GM08714 (cell line): Measurements from ENCODE around the gene ASCL1.

Experiments
- H3K4me3 ChIP-seq: fragments of 200-500 bp; sonication (Bioruptor generic); 2 replicates; pipeline ENCODE4 v1.5.1; 2014; ENCODE audit warnings: mild to moderate bottlenecking, low read length, inconsistent platforms
- ZNF274 ChIP-seq: IDR thresholded peaks from 2 replicates; pipeline ENCODE4 v1.6.1; 2012; ENCODE audit warnings: mild to moderate bottlenecking, low read depth, low read length

The ASCL1 gene

DNA sequence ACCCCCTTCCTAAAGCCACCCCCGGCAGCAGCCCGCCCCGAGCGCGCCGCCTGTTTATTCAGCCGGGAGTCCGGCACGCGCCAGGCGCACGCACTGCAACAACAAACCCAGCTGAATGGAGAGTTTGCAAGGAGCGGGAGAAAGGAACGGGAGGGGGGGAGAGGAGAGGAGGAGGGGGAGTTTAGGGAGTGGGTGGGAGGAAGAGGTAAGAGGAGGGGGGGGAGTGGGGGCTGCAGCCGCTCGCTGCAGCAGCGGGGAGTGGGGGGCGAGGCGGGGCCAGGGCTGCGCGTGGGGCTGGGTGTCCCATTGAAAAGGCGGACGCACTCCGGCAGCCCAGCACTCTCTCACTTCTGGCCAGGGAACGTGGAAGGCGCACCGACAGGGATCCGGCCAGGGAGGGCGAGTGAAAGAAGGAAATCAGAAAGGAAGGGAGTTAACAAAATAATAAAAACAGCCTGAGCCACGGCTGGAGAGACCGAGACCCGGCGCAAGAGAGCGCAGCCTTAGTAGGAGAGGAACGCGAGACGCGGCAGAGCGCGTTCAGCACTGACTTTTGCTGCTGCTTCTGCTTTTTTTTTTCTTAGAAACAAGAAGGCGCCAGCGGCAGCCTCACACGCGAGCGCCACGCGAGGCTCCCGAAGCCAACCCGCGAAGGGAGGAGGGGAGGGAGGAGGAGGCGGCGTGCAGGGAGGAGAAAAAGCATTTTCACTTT is at the start of gene ASCL1:
Gene ASCL1 (plus strand): TSS at position 336 of the 712 bp plus-strand sequence. CDS start 571 bp downstream, outside the sequence.
- TF ChIP-seq ZNF274: no peak

DNA sequence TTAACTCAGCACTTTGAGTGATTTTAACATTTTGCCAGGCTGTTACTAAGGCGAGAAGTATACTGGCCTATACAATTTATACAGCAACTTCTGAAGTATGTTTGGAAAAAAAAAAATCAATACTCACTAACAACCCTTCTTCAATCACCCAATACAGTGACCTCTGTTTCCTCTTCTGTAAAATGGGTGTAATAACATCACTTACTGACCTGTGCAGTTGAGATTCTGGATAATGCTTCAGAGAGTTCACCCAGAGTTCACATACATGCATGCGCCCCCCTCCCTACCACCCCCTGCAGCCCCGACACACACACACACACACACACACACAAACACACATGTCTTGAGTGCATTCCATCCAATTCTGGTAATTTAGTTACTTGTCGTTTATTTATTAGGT is 49.6 kb upstream of the ASCL1 start:
- no peak for TF ChIP-seq ZNF274

More for the DNA sequence above, at the start of gene ASCL1:
- peak within 1 kb of the TSS; percentile 76; the same call in 1 of the 2 replicates for H3K4me3 ChIP-seq

DNA sequence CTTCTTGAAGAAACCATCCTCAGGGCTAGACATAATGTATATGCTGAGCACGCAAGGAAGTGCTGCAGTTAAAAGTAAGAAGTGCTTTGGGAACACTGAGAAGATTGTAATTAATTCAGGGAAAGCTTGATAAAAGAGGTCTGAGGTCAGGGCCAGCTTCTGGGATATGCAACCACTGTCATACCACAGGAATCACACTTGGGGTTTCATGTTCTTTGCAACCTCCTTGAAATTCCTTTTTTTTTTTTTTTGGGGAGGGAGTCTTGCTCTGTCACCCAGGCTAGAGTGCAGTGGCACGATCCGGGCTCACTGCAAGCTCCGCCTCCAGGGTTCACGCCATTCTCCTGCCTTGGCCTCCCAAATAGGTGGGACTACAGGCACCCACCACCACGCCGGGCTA is 47.3 kb upstream of the ASCL1 start:
- no peak for TF ChIP-seq ZNF274
- no peak overlapping the region for H3K4me3 ChIP-seq

More for the DNA sequence above, 49.6 kb upstream of the ASCL1 start:
- no peak overlapping the region for H3K4me3 ChIP-seq

DNA sequence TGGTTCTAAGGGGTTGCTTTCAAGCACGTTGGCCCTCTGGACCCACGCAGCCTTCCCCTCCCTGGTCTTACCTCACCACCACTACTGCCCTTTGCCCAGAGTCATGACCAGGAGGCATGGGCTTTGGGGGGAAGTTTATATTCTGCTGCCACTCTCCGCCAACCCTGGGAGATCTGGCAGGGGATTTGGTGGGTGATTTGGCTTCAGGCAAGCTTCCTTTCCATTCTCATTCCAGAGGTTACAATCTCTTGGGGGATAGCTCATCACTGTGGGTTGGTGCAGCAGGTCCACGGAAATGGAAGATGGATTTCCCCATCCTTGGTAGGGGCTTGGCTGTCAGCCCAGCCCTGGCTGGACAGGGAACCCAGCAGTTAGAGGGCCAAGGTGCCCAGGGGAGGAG is 46.7 kb upstream of the ASCL1 start:
- no peak overlapping the region for H3K4me3 ChIP-seq
- TF ChIP-seq ZNF274: no peak

DNA sequence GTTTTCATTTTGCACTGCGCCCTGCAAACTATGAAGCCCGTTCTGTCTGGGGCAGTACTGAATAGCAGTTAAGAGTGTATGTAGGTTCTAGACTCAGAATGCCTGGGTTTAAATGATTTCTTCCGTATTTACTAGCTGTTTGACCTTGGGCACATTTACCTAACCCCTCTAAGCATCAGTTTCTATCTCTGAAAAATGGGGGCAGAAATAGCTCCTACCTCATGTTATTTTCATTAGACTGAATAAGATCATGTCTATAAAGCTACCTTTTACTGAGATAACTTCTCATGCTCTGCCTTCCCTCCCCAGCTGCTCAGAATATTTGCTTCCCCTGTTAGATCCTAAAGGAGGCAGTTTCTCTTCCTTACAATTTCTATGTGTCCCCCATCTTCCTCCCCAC is 46.2 kb upstream of the ASCL1 start:
- no peak overlapping the region for H3K4me3 ChIP-seq
- no peak for TF ChIP-seq ZNF274

DNA sequence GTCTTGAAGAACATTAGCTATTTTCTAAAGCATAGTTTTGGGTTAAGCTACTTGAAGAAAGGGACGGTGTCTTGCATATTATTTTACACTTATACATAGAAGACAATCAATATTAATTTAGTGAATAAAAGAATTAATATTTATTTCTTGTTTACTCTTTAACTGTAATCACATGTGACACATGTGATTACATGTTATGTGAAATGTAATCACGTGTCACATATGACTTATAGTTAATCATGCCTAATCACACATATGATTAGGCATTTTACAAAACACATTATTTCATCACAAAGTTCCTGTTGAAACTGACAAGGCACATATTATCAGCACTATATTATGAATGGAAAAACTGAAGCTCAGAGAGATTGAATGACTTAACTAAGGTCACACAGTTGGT is 45.2 kb upstream of the ASCL1 start:
- no peak overlapping the region for H3K4me3 ChIP-seq
- TF ChIP-seq ZNF274: no peak

DNA sequence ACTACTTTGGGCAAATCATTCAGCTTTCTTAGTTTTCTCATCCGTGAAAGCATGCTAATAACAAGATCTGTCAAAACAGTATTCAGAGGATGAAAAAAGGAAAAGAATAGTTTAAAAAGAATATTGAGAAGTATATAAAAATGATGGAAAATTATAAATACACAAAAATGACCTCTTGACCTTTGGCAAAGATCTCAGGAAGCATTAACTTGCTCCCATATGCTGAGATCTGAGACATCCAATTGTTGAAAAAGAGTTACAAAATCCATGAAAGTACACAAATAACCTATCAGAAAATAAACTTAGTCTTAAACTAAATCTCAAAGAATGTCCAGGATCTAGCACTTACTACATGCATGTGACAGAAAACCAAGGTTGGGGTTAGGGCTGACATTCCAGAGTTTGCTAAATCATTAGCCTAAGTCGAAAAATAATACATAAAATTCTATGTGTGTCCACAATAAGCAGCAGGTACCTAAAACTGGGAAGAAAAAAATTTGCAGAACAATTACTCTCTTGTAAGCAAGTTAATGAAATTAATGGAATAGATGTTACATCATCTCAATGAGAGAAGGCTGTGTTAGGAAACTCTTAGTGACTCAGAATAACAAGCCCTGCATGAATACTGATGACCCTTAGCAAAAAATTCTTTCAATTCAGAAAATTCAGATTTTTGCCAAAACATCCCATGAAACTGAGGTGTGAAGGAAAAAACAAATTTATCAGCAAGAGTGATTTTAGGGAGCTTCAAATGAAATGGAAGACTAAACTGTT is 43.8 kb upstream of the ASCL1 start:
- H3K4me3 ChIP-seq: no peak overlapping the region
- no peak for TF ChIP-seq ZNF274

DNA sequence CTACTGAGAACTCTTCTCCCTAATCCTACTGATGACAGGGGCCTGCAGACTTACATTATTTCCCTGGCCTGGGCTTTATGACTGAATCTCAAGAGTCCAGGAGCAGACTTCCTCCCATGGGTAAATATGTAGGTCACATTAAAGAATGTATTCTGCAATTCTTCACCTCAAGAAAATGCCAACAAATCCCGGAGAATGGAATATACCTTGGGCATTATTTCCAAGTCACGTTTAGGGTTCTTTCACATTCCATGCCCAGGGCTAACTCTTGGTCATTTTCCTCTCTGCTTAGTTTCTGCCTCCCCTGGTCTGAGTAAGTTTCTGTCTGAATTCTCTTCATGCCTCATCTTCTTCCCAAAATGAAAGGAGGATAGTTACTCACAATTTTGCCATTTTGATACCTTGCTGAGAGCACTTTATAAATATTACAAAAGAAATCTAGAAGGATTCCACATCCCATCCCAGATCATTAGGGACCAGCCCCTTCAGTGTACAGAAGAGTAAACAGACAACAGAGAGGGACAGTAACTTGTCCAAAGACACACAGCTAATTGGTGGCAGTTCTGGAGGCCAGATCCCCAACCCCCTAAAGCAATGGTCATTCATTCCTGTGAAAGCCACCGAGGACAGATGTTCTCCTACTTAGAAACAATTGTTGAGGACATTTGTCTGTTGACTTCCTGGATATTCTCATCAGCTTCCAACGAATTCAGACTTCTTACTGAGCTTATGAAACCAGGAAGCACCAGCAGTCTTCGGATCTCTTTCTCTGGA is 41.0 kb upstream of the ASCL1 start:
- no peak overlapping the region for H3K4me3 ChIP-seq
- TF ChIP-seq ZNF274: no peak

DNA sequence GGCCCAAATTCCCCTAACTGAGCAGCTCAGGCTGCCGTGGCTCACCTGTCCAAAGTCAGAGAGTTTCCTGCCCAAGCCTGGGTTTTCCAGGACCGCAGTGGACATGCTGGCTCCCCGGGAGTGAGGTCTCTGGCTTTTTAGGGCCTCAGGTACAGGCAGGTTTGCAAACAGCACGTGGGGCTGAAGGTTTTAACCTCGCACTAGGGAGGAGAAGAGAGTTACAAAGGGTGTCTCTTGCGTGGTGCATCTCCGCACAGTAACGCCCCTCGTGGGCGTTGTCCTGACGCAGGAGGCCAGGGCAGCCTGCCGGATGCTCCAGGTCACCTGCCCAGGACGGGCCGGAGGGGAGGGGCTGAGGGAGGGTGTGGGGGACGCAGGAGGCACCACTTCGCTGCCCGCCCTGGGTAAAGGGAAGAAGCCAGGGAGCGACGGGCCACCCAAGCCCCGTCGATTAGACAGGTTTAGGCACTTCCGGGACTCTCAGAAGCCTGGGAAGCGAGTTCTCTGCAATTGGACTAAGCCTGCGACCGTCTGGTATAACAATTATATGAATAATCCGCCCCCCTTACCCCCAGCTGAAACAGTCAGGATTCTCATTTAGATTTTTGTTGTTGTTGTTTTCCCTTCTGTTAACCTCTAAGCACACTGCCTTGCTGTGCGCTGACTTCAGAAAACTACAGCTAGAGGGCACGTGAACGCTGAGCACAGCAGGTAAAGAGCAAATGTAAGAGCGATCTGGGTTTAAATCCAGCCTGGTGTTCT is 40.3 kb upstream of the ASCL1 start, which contains the start of gene PAH:
Gene PAH (minus strand): TSS at position 219 of the 762 bp plus-strand sequence. CDS start 114 bp downstream, at position 105.
- peak within 1 kb of the TSS; percentile 1; the same call in 1 of the 2 replicates for H3K4me3 ChIP-seq

DNA sequence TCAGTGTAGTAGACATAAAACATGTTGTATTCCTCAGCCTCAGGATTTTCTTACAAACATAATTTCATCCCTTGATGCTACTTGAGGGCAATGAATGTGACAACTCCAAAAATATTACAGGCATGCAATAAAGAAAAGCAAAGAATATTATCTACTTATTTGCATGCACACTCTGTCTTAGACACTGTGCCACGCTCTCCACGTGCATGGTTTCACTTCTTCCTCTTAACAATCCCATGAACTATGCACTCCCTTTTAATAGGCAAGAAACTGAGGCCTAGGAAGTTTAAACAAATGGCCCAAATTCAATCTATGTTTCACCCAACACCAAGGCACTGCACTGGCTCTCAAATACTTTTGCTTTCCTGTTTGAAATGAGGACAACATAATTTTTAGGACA is 38.6 kb upstream of the ASCL1 start:
- TF ChIP-seq ZNF274: no peak
- no peak overlapping the region for H3K4me3 ChIP-seq

More for the DNA sequence above, 40.3 kb upstream of the ASCL1 start, which contains the start of gene PAH:
- TF ChIP-seq ZNF274: no peak

DNA sequence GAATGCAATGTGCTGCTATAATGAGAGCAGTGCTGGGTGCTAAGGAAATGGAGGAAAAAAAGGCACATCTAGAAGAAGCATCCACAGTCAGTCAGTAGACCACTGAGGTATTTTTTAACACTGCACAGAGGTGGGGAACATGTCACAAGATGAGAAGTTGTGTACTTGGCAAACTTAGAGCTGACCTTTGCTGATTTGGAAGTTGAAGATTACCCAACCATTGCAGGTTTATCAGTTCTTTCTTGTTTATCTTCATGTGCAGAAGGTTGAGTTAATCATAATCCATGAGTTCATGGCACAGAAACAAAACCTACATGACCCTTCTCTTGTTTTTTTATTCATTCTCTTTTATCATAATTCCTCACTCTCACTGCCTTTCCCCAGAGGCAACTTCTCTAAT is 37.2 kb upstream of the ASCL1 start:
- no peak overlapping the region for H3K4me3 ChIP-seq
- TF ChIP-seq ZNF274: no peak

DNA sequence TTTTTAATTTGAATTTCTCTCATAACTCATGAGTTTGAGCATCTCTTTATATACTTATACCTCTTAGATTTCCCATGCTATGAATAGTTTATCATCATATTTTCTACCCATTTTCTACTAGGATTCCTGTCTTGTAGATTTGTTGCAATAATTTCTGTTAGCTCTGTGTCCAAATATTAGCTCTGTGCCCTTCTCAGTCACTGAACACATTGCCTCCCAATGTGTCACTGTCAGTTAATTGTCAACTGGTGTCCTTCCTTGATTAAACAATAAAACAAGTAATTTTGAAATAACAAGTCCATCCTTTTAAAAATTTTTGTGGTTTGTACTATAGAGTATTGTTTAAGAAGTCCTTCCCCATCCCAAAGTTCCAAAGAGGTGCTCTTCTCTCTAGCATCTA is 36.2 kb upstream of the ASCL1 start:
- no peak for TF ChIP-seq ZNF274

DNA sequence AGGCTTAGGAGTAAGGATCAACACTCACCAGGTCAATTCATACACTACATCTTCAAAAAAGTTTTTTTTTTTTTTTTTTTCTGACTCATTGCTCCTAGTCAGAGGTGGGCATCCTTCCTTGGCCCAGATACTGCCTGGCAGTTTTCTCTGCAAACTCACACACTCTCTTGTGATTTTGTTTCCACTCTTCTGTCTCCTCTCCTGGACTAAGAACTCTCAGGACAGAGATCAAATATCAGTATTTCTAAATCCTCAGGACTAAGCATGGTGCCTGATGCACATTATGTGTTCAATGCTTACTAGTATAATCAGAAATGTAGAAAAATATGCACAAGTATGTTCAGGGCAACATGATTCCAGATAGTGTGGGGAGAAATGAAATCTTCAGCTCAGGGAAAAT is 30.3 kb upstream of the ASCL1 start:
- no peak overlapping the region for H3K4me3 ChIP-seq
- no peak for TF ChIP-seq ZNF274

More for the DNA sequence above, 36.2 kb upstream of the ASCL1 start:
- H3K4me3 ChIP-seq: no peak overlapping the region
